ENCODE data around the gene TTC21A.

TTC21A gene

DNA sequence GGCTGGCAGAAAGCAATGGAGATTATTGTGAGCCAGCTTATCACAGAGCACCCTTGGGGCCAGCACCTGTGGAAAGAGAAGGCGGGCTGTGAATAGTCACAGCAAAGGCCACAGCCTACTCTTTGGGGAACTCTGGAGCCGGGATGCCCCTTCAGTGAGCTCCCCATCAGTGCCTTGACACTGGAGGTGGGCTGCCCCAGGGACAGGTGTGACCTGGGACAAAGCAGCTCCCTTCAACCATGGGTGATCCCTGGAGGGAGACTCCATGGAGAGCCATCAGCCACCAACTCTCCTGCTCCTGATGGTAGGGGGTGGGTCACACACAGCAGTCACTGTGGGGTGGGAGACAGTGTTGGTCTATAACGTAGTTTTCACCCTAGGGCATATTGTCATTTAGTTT is 5.8 kb downstream of the TTC21A start:
- DNase-seq (ENCODE audit: insufficient read length, low spot score) (no peak), FAIRE-seq (no peak)

DNA sequence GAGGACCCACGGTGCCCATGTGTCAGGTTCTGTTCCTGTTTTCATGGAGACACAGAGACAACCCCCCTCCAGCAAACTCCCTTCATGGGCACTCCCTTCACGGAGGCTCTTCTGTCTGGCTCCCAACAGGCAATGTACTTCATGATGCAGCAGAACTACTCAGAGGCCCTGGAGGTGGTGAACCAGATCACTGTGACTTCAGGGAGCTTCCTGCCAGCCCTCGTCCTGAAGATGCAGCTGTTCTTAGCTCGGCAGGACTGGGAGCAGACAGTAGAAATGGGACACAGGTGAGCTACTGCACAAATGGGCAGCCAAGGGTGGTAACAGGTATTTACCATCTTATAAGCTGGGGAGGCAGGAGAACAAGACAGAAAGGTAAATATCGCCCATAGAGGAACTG is 7.0 kb downstream of the TTC21A start:
- DNase-seq (ENCODE audit: insufficient read length, low spot score), result no peak
- no peak for FAIRE-seq

DNA sequence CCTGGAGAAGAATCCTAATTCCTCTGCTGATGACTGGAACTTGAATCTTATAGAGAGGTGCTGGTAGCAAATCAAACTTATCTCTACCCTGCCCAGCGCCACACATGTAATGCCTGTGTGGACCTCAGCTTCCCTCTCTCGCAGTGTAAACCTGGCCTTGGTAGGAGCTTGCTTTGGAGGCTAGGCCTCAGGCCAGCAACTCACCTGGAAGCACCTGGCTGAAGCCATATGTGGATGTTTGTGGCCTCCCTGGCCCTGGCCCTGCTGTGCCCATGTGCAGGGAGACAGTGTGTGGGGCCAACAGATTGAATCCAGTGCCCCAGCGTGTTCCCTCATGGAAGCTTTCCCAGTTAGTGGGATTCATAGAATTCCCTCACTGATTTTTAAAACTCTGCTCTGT is 8.4 kb downstream of the TTC21A start:
- FAIRE-seq (no peak), DNase-seq (ENCODE audit: insufficient read length, low spot score) (no peak)

DNA sequence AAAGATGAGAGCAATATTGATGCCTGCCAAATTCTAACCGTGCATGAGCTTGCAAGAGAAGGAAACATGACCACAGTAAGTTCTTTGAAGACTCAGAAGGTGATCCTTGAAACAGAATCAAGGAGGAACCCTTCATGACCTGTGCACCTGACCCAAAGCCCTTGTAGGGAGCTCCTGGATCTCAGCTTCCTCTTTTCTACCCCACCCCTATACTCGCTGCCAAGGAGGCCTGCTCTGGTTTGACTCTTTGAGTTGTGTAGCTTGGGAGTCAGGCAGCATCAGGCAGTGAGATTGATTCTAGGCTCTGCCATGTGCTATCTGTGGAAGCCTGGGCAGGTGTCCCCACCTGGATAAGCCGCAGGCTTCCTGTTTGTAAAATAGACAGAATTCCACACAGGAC is 10.6 kb downstream of the TTC21A start:
- DNase-seq (ENCODE audit: insufficient read length, low spot score) (no peak), FAIRE-seq (no peak)

DNA sequence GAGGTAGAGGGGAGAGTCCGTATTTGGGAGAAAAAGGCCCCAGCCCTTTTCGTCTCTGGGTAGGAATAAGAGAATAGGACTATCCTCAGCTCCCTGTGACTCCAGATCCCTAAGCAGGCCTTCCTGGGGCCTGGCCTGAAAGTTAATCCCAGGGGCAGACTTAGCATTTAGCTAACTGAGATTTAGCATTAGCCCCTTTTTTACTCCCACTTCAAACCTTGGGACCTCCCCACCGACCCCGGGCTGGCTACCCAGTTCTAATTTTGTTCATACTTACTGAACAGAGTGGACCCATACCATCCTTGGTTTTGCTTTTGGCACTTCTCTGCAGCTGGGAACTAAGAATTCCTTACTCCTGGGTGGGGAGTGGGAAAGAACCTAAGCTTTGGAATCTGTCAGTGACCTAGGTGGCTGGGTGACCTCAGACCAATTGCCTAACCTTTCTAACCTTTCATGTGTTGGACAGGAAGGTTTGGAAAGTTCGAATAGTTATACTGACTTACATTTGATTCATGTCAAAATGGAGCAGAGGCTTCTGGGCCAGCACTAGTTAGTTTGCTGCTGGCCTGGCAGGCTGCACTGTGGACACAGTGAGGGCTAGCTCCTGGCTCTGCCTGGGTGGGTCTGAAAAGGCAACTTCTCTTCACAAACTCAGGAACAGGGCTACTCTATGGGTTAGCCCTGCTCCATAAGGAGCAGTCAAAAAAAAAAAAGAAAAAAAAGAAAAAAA is 11.6 kb downstream of the TTC21A start:
- FAIRE-seq (no peak), DNase-seq (ENCODE audit: insufficient read length, low spot score) (no peak)

DNA sequence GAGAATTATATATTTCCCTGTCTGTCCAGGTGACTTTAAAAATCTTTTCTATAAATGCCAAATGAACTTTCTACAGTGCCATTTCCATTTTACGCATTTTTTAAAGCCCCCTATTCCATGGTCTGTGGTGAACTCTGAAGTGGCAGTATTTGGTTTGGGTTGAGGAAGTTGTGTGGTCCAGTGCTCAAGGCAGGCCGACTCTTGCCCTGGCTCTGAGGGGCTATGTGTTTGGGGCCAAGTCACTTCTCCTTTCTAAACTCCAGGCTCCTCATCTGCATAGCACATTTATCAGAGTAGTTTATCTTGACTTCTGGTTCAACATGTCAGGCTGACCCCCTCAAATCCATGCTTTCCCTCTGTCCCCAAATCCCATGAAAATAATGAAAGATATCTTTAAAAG is 14.1 kb downstream of the TTC21A start:
- FAIRE-seq, result no peak

DNA sequence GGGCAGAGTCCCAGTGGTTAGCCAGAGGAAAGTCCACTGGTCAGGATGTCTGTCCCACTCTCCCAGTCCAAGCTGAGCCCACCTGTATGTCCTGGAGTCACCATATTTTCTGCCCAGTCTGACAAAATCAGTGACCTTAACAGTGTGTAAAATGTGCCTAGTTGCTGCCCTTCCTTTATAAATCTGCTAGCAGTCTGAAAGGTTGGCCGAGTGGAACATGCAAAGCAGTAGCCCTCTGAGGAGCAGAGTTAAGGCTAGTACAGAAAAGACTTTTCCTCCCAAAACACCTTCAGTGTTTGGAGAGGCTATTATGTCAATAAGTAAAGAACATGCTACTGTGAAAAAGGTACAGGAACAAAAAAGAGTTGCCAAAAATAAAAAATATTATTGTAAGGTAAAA is 15.3 kb downstream of the TTC21A start:
- no peak for FAIRE-seq

More for the DNA sequence above, 14.1 kb downstream of the TTC21A start:
- DNase-seq (ENCODE audit: insufficient read length, low spot score), result no peak

DNA sequence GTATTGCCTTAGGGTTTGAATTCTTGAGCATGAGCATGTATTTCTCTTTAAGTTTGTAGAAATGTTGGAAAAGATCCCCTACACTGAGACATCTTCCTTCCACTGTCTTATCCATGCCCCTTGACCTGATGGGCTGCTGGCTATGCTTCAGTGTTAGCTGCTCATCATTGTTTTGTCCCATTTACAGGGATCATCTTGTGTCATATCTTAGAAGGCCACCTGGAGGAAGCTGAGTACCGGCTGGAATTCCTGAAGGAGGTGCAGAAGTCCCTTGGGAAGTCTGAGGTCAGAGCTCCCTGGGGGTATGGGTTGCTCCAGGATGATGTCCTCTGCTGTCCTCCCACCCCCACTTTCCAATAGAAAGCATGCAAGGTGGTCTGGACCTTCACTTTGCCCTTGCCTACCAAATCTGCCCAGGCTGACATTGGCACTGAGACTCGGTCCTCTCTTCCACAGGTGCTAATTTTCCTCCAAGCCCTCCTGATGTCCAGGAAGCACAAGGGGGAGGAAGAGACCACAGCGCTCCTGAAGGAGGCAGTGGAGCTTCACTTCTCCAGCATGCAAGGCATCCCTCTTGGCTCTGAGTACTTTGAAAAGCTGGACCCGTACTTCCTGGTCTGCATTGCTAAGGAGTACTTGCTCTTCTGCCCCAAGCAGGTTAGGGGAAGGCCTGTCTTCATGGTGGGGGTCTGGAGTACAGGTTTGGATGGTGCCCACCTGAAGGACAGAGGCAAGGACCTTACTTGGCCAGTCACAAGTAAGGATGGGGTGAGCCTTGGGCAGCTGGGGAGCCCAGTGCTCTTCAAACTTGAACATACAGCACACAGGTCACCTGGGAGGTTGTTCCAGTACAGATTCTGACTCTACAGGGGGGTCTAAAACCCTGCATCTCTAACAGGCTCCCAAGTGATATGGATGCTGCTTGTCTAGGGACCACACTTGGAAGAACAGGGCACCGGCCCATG is 17.7 kb downstream of the TTC21A start:
- peak; percentile 30 for DNase-seq (ENCODE audit: insufficient read length, low spot score)
- FAIRE-seq, result no peak

More for the DNA sequence above, 15.3 kb downstream of the TTC21A start:
- no peak for DNase-seq (ENCODE audit: insufficient read length, low spot score)

DNA sequence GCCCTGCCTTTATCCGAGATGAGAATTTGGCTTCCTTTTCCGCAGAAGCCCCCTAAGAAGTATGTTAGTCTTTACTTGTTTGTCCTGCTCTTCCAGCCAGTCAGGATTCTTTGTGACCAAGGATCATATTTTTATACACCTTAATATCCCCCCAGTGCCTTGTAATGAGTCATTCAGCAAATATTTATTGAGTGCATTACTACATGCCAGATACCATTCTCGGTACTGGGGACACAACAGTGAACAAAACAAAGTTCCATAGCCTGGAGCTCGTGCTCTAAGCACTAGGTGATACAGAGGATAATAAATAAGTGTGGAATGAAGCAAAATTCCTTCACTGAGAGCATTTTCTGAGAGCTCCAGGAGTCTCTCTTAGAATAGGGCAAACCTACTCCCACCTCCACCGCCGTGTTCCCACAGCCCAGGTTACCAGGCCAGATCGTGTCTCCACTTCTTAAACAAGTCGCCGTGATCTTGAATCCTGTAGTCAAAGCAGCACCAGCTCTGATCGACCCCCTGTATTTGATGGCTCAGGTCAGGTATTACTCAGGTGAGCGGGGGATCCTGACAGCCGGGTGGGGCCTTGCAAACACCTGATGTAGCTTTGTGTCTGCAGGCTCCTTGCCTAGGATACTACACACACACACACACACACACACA is 18.5 kb downstream of the TTC21A start:
- DNase-seq (ENCODE audit: insufficient read length, low spot score) (peak; percentile 31), FAIRE-seq (no peak)

DNA sequence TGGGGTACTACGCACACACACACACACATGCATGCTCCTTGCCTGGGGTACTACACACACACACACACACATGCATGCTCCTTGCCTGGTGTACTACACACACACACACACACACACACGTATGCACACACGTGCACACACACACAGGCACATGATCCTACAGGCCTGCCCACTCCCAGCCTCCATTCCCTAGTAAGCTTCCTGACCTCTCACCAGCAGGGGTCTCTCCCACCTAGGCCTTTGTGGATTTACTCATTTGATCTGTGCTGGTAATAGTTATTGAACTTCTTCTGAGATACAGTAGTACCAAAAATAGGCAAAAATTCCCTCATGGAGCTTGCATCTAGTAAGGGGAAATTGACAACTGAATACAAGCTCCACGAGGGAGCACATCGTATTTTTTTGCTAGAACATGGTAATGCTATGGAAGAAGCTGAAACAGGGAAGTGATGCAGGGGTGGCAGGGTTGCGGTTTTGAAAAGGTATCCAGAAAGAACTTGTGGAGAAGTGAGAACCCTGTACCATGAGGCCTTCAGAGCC is 19.1 kb downstream of the TTC21A start:
- FAIRE-seq, result peak; percentile 51

DNA sequence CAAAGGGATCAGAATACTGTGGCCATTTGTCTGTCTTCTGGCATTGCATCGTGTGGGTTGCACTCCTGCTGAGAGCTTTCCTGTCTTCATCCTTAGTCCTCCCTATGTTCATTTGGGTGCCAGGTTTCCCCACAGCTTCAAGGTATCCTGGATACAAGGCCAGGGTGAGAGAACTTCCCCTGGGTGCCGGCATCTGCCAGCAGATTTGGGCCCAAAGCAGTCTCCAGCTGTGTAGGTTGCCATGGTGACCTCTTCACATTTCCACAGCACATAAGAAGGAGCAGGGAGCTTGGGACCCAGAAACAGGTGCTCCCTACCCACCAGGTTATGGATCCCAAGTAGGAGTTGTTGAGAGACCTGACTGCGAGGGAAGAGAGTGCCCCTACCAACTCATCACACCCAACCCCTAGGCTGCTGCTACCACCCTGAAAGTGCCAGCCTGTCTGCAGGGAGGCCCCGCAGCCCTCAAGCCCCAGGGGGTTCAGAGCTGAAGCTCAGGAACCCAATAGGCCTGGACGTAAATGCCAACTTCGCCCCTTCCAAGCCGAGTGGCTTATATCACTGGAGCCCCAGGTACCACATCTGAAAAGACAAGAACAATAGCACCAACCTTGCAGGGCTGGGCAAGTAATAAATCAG is 19.9 kb downstream of the TTC21A start:
- DNase-seq (ENCODE audit: insufficient read length, low spot score) (no peak), FAIRE-seq (no peak)

More for the DNA sequence above, 19.1 kb downstream of the TTC21A start:
- peak; percentile 30 for DNase-seq (ENCODE audit: insufficient read length, low spot score)

DNA sequence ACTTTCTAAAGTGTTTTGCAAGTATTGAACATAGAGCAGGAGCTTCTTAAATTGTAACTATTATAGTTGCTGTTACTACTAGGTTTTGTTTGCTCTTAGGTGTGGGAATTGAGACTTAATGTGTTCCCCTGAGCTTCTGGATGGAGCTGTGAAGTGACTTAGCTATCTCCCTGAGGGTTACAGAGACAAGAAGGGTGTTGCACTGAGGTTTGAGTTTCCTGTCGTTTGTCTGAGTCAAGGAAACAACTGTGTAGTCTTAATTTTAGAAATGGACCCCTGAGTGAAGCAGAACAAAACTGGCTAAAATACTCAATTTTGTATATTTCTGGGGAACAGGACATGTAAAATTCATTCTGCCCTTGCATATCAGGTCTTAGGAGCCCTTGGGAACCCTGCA is 20.4 kb downstream of the TTC21A start:
- FAIRE-seq (no peak), DNase-seq (ENCODE audit: insufficient read length, low spot score) (no peak)

DNA sequence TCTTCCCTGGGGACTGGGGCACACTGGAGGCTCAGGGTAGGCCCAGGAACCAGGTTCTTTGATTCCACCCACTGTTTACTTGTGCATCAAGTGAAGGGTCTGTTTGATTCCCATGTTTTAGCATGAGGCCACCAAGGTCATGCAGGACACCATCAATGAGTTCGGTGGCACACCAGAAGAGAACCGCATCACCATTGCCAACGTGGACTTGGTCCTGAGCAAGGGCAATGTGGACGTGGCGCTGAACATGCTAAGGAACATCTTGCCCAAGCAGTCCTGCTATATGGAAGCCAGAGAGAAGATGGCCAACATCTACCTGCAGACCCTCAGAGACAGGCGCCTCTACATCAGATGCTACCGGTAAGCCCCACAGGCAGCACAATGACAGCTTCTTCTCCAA is 21.5 kb downstream of the TTC21A start:
- DNase-seq (ENCODE audit: insufficient read length, low spot score) (no peak), FAIRE-seq (no peak)

DNA sequence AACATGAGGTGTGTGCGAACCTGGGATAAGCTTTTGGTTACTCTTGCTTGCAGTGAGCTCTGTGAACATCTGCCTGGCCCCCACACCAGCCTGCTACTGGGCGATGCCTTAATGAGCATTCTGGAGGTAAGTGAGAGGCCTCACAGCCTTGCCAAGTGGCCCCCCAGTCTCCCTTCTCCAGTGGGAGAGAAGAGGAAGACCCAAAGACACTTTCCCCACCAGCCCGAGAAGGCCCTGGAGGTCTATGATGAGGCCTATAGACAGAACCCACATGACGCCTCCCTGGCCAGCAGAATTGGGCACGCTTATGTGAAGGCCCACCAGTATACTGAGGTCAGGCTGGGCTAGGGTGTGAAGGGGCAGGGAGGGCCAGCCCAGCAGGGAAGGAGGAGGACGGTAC is 22.5 kb downstream of the TTC21A start:
- FAIRE-seq (no peak), DNase-seq (ENCODE audit: insufficient read length, low spot score) (no peak)

DNA sequence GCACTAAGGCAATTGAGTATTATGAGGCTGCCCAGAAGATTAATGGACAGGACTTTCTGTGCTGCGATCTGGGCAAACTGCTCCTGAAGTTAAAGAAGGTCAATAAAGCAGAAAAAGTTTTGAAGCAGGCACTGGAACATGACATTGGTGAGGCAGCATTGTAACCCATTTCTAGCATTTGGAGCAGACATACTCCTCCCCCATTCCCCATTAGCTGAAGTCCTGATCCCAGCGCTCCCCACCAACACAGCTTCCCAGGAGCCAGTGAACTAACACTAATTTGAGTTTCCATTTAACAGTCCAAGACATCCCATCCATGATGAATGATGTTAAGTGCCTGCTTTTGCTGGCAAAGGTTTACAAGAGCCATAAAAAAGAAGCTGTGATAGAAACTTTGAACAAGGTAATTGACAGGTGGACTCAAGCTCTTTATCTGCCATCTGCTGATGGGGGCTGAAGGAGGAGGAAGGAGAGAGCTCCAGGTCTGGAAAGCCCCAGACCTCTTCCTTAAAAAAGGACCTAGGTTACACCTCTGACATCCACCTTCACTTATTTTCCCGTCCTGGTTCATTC is 23.3 kb downstream of the TTC21A start:
- no peak for FAIRE-seq

DNA sequence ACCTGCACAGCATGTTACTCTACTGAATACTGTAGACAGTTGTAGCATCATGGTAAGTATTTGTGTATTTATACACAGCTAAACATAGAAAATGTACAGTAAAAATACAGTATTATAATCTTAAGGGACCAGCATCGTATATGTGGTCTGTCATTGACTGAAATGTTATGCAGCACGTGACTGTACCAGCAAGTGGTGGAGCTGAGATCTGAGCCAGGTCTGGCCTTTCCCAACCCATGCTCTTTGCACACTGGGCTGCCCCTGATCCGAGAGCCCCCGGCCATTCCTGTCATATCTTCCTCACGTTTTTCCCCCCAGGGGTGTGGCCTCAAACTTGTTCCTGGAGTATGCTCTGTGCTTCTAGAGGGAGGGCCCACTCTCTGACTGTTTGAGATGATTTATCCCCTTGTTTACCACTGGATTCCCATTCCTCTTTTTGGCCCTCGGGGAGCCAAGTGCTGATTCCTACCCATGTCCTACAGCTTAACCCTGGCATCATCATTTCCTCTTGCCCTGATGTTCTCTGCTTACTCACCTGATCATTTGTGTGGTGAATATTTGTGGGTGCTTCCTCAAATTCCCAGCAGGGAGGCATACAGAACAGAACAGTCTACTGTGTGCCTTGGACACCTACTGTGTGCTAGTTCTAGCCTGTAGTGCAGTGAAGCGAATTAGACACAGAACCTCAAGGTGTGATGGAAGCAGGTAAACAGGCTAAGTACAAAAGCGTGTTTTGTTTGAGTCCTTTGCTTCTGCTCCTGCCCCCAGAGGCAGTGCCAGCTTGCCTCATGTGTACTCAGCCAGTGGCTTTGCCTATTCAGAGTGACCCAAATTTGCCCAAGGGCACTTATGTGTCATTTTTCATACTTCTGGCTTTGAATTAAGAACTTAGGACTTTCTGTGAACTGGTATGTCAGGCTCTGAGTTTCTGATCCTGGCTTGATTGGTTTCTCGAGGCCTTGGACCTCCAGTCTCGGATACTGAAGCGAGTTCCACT is 24.9 kb downstream of the TTC21A start:
- FAIRE-seq (no peak), DNase-seq (ENCODE audit: insufficient read length, low spot score) (no peak)

More for the DNA sequence above, 23.3 kb downstream of the TTC21A start:
- no peak for DNase-seq (ENCODE audit: insufficient read length, low spot score)

DNA sequence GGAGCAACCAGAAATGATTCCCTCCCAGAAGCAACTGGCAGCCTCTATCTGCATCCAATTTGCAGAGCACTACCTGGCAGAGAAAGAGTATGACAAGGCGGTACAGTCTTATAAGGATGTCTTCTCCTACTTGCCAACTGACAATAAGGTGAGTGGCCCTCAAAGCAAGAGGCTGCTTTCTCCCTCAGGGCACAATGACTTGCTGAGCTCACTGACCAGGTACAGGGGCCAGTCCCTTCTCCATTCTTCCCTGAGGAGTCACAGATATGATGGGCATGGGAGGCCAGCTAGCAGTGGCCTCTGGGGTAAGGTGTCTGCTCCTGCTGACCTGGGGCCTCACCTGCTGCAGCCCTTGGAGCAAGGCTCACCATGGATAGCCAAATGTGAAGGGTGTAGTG is 25.6 kb downstream of the TTC21A start:
- FAIRE-seq, result no peak

DNA sequence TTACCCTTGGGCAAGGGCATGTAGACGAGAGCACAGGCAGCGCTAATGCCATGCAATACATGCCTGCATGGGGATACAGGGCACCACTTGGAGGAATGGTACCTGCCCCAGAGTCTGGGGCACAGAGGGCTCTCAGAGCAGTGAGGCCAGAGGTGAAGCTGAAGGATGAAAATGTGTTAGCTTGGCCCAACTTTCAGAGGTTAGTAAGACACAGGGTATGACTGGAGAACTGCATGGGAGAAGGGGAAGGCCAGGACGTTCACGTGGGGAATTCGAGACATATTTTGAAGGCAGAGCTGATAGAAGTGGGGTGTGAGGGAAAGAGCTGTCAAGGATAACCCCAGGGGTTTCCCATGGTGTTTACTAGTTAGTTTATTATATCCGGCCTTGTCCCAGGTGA is 26.3 kb downstream of the TTC21A start:
- no peak for FAIRE-seq
- no peak for DNase-seq (ENCODE audit: insufficient read length, low spot score)

More for the DNA sequence above, 25.6 kb downstream of the TTC21A start:
- DNase-seq (ENCODE audit: insufficient read length, low spot score), result no peak

DNA sequence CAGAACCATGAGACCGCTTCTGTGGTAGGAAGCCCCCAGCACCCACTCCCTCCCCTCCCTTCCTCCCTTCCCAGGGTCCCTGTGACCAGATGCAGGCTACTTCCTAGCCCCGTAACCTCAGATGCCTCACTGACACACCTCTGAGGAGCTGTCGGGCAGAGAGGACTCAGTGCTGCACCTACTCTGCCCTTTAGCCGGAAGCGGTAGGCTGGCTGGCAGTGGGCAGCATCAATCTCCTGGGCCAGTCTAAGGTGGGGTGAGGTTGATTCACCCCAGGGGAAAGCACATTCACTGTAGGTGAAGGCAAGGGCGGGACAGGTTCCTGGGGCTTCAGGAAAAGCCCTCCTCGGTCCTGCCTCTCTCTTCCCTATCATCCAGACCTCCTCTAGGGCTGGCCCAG is 26.8 kb downstream of the TTC21A start:
- DNase-seq (ENCODE audit: insufficient read length, low spot score) (no peak), FAIRE-seq (no peak)
